HepG2 (cell line): ENCODE data around the gene LRRC19. TPM values are rescaled to one million over a fixed set of nuclear protein-coding genes. Genes with fewer than 3 reads are reported as not detected.
A peak's percentile ranks its signal among the peaks of the same experiment; 100 is the strongest.

Experiments
- DMTF1 ChIP-seq: sonication (generic); formaldehyde crosslinking; IDR thresholded peaks from 2 replicates; pipeline ENCODE4 v1.4.0; 2020; ENCODE audit warnings: mild to moderate bottlenecking, missing genetic modification reagents
- E2F2 ChIP-seq: sonication (generic); formaldehyde crosslinking; IDR thresholded peaks from 2 replicates; pipeline ENCODE4 v1.4.0; 2020; ENCODE audit warnings: missing genetic modification reagents, borderline replicate concordance
- HMGXB3 ChIP-seq: sonication (generic); formaldehyde crosslinking; IDR thresholded peaks from 2 replicates; pipeline ENCODE4 v1.4.0; 2020; ENCODE audit warnings: missing genetic modification reagents, borderline replicate concordance
- HOXD1 ChIP-seq: sonication (generic); formaldehyde crosslinking; IDR thresholded peaks from 2 replicates; pipeline ENCODE4 v1.5.0; 2020; ENCODE audit warnings: missing genetic modification reagents
- KMT2B ChIP-seq: IDR thresholded peaks from 2 replicates; pipeline ENCODE4 v1.6.1; 2016; ENCODE audit warnings: missing genetic modification reagents, missing compliant biosample characterization
- NCOA5 ChIP-seq: sonication (generic); formaldehyde crosslinking; IDR thresholded peaks from 2 replicates; pipeline ENCODE4 v1.4.0; 2020; ENCODE audit warnings: missing genetic modification reagents
- SPEN ChIP-seq: sonication (generic); formaldehyde crosslinking; IDR thresholded peaks from 2 replicates; pipeline ENCODE4 v1.5.1; 2020; ENCODE audit warnings: low read depth, mild to moderate bottlenecking, missing genetic modification reagents
- ZNF235 ChIP-seq: sonication (generic); formaldehyde crosslinking; IDR thresholded peaks from 2 replicates; pipeline ENCODE4 v1.8.1; 2023; ENCODE audit warnings: mild to moderate bottlenecking, missing genetic modification reagents, borderline replicate concordance
- ZNF337 ChIP-seq: sonication (generic); formaldehyde crosslinking; IDR thresholded peaks from 2 replicates; pipeline ENCODE4 v1.5.1; 2020; ENCODE audit warnings: missing genetic modification reagents, low read depth, mild to moderate bottlenecking, borderline replicate concordance
- ZNF644 ChIP-seq: IDR thresholded peaks from 2 replicates; pipeline ENCODE4 v1.6.1; 2016; ENCODE audit warnings: low read depth
- ZNF776 ChIP-seq: sonication (generic); formaldehyde crosslinking; IDR thresholded peaks from 2 replicates; pipeline ENCODE4 v1.4.0; 2020; ENCODE audit warnings: mild to moderate bottlenecking, missing genetic modification reagents
- polyA plus RNA-seq, 8 experiments: library from polyadenylated mRNA; depleted of rRNA in 3 of 8; stranded (reverse) in 7 of 8; unstranded in 1 of 8; fragments of >200 nt; fragmentation: Illumina TruSeq in 4 of 8; extraction: Trizol in 4 of 8; gene quantifications; 2 replicates each; pipeline versions ENCODE4 v1.2.1 to v1.2.3, GENCODE V29; 2011 to 2016; ENCODE audit warnings: low read depth in 4 of 8, missing spikeins in 1 of 8, mixed read lengths in 1 of 8; ENCODE audit not compliant: insufficient read depth in 1 of 8
- total RNA-seq, 5 experiments: library from RNA; depleted of rRNA; stranded (reverse); fragments of >200 nt; fragmentation: Illumina TruSeq; extraction: Trizol; gene quantifications; 2 replicates each; pipeline ENCODE4 v1.2.3, GENCODE V29; 2016; ENCODE audit warnings: low read depth in 1 of 5

LRRC19 gene
- total and polyA plus RNA-seq, 2 of the 13 experiments (the other 11 are each of a cell fraction or from before 2014, with no cell fraction given) = not detected

- no peak for TF ChIP-seq E2F2 (CRISPR knock-in tag)
- no peak for TF ChIP-seq DMTF1 (CRISPR knock-in tag)
- TF ChIP-seq ZNF337 (CRISPR knock-in tag) = no peak
- TF ChIP-seq NCOA5 (CRISPR knock-in tag) = no peak
- no peak for TF ChIP-seq ZNF644 (CRISPR knock-in tag)
- TF ChIP-seq SPEN (CRISPR knock-in tag) = peak; percentile 83; the same call in 1 of the 2 replicates
- 0 out of 2 replicates have a peak, but pooled peaks have one; percentile 23 for TF ChIP-seq HMGXB3 (CRISPR knock-in tag)
- TF ChIP-seq ZNF776 (CRISPR knock-in tag) = no peak
- TF ChIP-seq KMT2B (CRISPR knock-in tag) = peak; percentile 93
- no peak for TF ChIP-seq ZNF235 (CRISPR knock-in tag)
- no peak for TF ChIP-seq HOXD1 (CRISPR knock-in tag)
Measured at GRCh38 chr9:26955921-26956859, 49.3 kb downstream of the LRRC19 start, which contains the start of gene IFT74 (continued).
